HepG2 (cell line): ENCODE results near the gene CCDC154. TPM values are rescaled to one million over a fixed set of nuclear protein-coding genes. Genes with fewer than 3 reads are reported as not detected.

ENCODE experiments used
- CBFB ChIP-seq: sonication (generic); formaldehyde crosslinking; IDR thresholded peaks from 2 replicates; pipeline ENCODE4 v1.4.0; 2020; ENCODE audit warnings: missing genetic modification reagents
- DMTF1 ChIP-seq: sonication (generic); formaldehyde crosslinking; IDR thresholded peaks from 2 replicates; pipeline ENCODE4 v1.4.0; 2020; ENCODE audit warnings: mild to moderate bottlenecking, missing genetic modification reagents
- FOXA3 ChIP-seq: IDR thresholded peaks from 2 replicates; pipeline ENCODE4 v1.6.1; 2016; ENCODE audit warnings: missing genetic modification reagents, missing compliant biosample characterization
- HES4 ChIP-seq: sonication (generic); formaldehyde crosslinking; IDR thresholded peaks from 2 replicates; pipeline ENCODE4 v1.9.0; 2021; ENCODE audit warnings: mild to moderate bottlenecking, missing genetic modification reagents, borderline replicate concordance
- KDM6A ChIP-seq: IDR thresholded peaks from 2 replicates; pipeline ENCODE4 v1.6.1; 2016; ENCODE audit warnings: low read depth
- MED8 ChIP-seq: sonication (generic); formaldehyde crosslinking; IDR thresholded peaks from 2 replicates; pipeline ENCODE4 v1.8.1; 2023; ENCODE audit warnings: mild to moderate bottlenecking, missing genetic modification reagents; ENCODE audit not compliant: insufficient replicate concordance
- NFKB2 ChIP-seq: sonication (generic); formaldehyde crosslinking; IDR thresholded peaks from 2 replicates; pipeline ENCODE4 v1.4.0; 2020; ENCODE audit warnings: missing genetic modification reagents, borderline replicate concordance
- NKX3-1 ChIP-seq: sonication (generic); formaldehyde crosslinking; IDR thresholded peaks from 2 replicates; pipeline ENCODE4 v1.5.0; 2020; ENCODE audit warnings: missing genetic modification reagents
- RFX1 ChIP-seq: fragments of 450-650 bp; IDR thresholded peaks from 2 replicates; pipeline ENCODE4 v1.6.1; 2017
- TFAP4 ChIP-seq: sonication (generic); IDR thresholded peaks from 2 replicates; pipeline ENCODE4 v1.6.1; 2016; ENCODE audit warnings: low read depth, borderline replicate concordance
- TP53 ChIP-seq: sonication (generic); formaldehyde crosslinking; conservative IDR thresholded peaks from 2 replicates; pipeline ENCODE4 v1.4.0; 2020; ENCODE audit warnings: missing genetic modification reagents
- U2AF2 ChIP-seq: fragments of 200-400 bp; formaldehyde crosslinking; IDR thresholded peaks from 2 replicates; pipeline ENCODE4 v1.6.1; 2017; ENCODE audit warnings: low read depth, mild to moderate bottlenecking, low read length
- ZNF205 ChIP-seq: IDR thresholded peaks from 2 replicates; pipeline ENCODE4 v1.6.1; 2018; ENCODE audit warnings: missing biosample characterization, missing genetic modification reagents
- ZNF792 ChIP-seq: IDR thresholded peaks from 2 replicates; pipeline ENCODE4 v1.6.1; 2016
- polyA plus RNA-seq, 8 experiments: library from polyadenylated mRNA; depleted of rRNA in 3 of 8; stranded (reverse) in 7 of 8; unstranded in 1 of 8; fragments of >200 nt; fragmentation: Illumina TruSeq in 4 of 8; extraction: Trizol in 4 of 8; gene quantifications; 2 replicates each; pipeline versions ENCODE4 v1.2.1 to v1.2.3, GENCODE V29; 2011 to 2016; ENCODE audit warnings: low read depth in 4 of 8, missing spikeins in 1 of 8, mixed read lengths in 1 of 8; ENCODE audit not compliant: insufficient read depth in 1 of 8
- total RNA-seq, 5 experiments: library from RNA; depleted of rRNA; stranded (reverse); fragments of >200 nt; fragmentation: Illumina TruSeq; extraction: Trizol; gene quantifications; 2 replicates each; pipeline ENCODE4 v1.2.3, GENCODE V29; 2016; ENCODE audit warnings: low read depth in 1 of 5
- TF ChIP-seq, protein P1 (sequence below): IDR thresholded peaks from 2 replicates; pipeline ENCODE4 v1.4.0; 2020; ENCODE audit warnings: mild to moderate bottlenecking, missing genetic modification reagents
- TF ChIP-seq, protein P2 (sequence below): sonication (generic); formaldehyde crosslinking; IDR thresholded peaks from 2 replicates; pipeline ENCODE4 v1.4.0; 2020; ENCODE audit warnings: missing genetic modification reagents

Gene CCDC154
- total and polyA plus RNA-seq, 2 of the 13 experiments (the other 11 are each of a cell fraction or from before 2014, with no cell fraction given), result 0.92 to 1.5 TPM

DNA sequence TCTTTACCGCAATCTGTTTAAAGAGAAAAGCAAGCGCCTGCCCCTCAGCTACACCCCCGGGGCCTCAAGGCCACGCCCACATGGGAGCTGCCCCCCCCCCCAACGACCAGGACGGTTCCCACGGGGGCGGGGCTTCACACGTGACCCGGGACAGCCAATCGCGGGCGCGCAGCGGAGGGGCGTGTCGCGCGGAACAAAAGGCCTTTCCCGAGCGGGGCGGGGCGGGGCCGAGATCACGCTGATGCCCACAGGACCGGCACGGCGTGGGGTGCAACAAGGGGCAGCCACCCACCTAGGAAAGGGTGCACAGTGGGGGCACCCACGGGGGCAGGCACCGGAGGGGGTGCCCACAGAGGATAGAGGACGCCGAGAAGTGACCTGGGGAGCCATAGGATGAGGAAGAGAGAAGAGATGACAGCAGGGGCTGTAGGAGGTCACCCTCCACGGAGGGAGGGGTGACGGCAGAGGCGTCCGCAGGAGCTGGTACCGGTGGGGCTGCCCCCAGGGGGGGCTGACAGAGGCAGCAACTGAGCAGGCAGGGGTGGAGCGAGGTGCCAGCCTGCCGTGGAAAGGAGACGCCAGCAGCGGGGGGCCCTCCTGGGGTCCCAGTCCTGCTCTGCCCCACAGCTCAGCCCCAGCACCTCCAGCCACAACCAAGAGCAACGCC lies 36.1 kb downstream of the CCDC154 start (continued):
- no peak for TF ChIP-seq DMTF1 (CRISPR knock-in tag)
- TF ChIP-seq MED8 (CRISPR knock-in tag), result no peak
- no peak for TF ChIP-seq U2AF2
- no peak for TF ChIP-seq ZNF792
- TF ChIP-seq HES4 (CRISPR knock-in tag), result no peak
- TF ChIP-seq NKX3-1 (CRISPR knock-in tag), result no peak
- TF ChIP-seq ZNF205 (CRISPR knock-in tag), result no peak
- no peak for TF ChIP-seq NFKB2 (CRISPR knock-in tag)
- TF ChIP-seq, protein P1, sequence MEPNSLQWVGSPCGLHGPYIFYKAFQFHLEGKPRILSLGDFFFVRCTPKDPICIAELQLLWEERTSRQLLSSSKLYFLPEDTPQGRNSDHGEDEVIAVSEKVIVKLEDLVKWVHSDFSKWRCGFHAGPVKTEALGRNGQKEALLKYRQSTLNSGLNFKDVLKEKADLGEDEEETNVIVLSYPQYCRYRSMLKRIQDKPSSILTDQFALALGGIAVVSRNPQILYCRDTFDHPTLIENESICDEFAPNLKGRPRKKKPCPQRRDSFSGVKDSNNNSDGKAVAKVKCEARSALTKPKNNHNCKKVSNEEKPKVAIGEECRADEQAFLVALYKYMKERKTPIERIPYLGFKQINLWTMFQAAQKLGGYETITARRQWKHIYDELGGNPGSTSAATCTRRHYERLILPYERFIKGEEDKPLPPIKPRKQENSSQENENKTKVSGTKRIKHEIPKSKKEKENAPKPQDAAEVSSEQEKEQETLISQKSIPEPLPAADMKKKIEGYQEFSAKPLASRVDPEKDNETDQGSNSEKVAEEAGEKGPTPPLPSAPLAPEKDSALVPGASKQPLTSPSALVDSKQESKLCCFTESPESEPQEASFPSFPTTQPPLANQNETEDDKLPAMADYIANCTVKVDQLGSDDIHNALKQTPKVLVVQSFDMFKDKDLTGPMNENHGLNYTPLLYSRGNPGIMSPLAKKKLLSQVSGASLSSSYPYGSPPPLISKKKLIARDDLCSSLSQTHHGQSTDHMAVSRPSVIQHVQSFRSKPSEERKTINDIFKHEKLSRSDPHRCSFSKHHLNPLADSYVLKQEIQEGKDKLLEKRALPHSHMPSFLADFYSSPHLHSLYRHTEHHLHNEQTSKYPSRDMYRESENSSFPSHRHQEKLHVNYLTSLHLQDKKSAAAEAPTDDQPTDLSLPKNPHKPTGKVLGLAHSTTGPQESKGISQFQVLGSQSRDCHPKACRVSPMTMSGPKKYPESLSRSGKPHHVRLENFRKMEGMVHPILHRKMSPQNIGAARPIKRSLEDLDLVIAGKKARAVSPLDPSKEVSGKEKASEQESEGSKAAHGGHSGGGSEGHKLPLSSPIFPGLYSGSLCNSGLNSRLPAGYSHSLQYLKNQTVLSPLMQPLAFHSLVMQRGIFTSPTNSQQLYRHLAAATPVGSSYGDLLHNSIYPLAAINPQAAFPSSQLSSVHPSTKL (CRISPR knock-in tag), result no peak
- peak; percentile 18; the same call in 1 of the 2 replicates for TF ChIP-seq TFAP4
- TF ChIP-seq KDM6A (CRISPR knock-in tag), result no peak
- TF ChIP-seq, protein P2, sequence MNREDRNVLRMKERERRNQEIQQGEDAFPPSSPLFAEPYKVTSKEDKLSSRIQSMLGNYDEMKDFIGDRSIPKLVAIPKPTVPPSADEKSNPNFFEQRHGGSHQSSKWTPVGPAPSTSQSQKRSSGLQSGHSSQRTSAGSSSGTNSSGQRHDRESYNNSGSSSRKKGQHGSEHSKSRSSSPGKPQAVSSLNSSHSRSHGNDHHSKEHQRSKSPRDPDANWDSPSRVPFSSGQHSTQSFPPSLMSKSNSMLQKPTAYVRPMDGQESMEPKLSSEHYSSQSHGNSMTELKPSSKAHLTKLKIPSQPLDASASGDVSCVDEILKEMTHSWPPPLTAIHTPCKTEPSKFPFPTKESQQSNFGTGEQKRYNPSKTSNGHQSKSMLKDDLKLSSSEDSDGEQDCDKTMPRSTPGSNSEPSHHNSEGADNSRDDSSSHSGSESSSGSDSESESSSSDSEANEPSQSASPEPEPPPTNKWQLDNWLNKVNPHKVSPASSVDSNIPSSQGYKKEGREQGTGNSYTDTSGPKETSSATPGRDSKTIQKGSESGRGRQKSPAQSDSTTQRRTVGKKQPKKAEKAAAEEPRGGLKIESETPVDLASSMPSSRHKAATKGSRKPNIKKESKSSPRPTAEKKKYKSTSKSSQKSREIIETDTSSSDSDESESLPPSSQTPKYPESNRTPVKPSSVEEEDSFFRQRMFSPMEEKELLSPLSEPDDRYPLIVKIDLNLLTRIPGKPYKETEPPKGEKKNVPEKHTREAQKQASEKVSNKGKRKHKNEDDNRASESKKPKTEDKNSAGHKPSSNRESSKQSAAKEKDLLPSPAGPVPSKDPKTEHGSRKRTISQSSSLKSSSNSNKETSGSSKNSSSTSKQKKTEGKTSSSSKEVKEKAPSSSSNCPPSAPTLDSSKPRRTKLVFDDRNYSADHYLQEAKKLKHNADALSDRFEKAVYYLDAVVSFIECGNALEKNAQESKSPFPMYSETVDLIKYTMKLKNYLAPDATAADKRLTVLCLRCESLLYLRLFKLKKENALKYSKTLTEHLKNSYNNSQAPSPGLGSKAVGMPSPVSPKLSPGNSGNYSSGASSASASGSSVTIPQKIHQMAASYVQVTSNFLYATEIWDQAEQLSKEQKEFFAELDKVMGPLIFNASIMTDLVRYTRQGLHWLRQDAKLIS (CRISPR knock-in tag), result no peak
- TF ChIP-seq CBFB (CRISPR knock-in tag), result no peak
- TF ChIP-seq FOXA3 (CRISPR knock-in tag), result 0 out of 2 replicates have a peak, but pooled peaks have one; percentile 16
- TF ChIP-seq TP53 (CRISPR knock-in tag), result no peak
- no peak for TF ChIP-seq RFX1
